PFSK-1 (cell line): ENCODE data around the gene JAKMIP1.

Experiments
- FOXP2 ChIP-seq: optimal IDR thresholded peaks from 2 replicates; pipeline ENCODE3; 2011; ENCODE audit warnings: borderline replicate concordance, control low read depth, inconsistent platforms; ENCODE audit not compliant: insufficient read depth; ENCODE audit errors: extremely low read length, extremely low read depth
- POLR2AphosphoS5 ChIP-seq: IDR thresholded peaks from 2 replicates; pipeline ENCODE4 v1.6.1; 2012; ENCODE audit warnings: low read depth, mild to moderate bottlenecking, control low read depth, low read length, moderate library complexity
- REST ChIP-seq, 2 experiments: IDR thresholded peaks; 2 replicates each; pipeline versions ENCODE4 v1.6.1 to v1.8.0; 2011 to 2012; ENCODE audit warnings: low read depth in 2 of 2, low read length in 2 of 2, control low read depth in 1 of 2, inconsistent platforms in 1 of 2, mild to moderate bottlenecking in 1 of 2, moderate library complexity in 1 of 2; ENCODE audit not compliant: insufficient read depth in 1 of 2
- SIN3A ChIP-seq: IDR thresholded peaks from 2 replicates; pipeline ENCODE4 v1.6.1; 2012; ENCODE audit warnings: mild to moderate bottlenecking, low read length, moderate library complexity, borderline replicate concordance; ENCODE audit not compliant: insufficient read depth
- TAF1 ChIP-seq: IDR thresholded peaks from 2 replicates; pipeline ENCODE4 v1.6.1; 2012; ENCODE audit warnings: low read length, control low read depth, borderline replicate concordance; ENCODE audit not compliant: insufficient read depth

DNA sequence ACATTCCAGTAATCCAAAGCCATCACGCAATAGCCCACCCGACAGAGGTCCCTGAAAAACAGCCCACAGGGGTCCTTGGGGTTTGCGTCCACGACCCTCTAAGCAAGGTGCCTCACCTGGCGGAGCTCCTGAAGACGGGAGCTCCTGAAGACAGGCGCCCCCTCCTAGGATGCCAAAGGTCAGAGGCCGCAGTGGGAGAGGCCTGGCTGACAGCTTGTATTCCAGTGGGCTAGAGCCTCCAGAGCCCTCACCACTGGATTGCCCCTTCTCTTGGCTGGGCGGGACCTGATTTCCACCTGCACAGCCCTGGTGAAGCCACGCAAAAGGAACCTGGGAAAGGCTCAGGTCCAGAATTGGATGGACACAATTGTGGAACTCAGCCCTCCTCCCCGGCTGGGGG, 39.6 kb upstream of the JAKMIP1 start:
- TF ChIP-seq REST (IDR thresholded peaks at IDR 0.05; ENCODE audit: insufficient read depth in 1 of 2, low read depth in 2 of 2, low read length in 2 of 2): no peak
- TF ChIP-seq POLR2AphosphoS5: no peak
- TF ChIP-seq TAF1: no peak
- TF ChIP-seq SIN3A: no peak
- no peak for TF ChIP-seq FOXP2
